Naive thymus-derived CD4-positive, alpha-beta T cell (primary cell): Measurements from ENCODE around the gene WWOX. TPM values are rescaled to one million over a fixed set of nuclear protein-coding genes. Genes with fewer than 3 reads are reported as not detected.

Experiments
- ATAC-seq: fragments of 150-1000 bp; cut with Tn5 transposase; 2 replicates; pipeline ENCODE4 v1.10.0; 2021; ENCODE audit warnings: mild to moderate bottlenecking, moderate library complexity
- CTCF ChIA-PET: fragments of 350-600 bp; sonication (Branson Sonifier 250); formaldehyde crosslinking; loops from one replicate; lab custom pipeline; 2021; ENCODE audit warnings: antibody characterized with exemption; lab: Charles Lee
- POLR2A ChIA-PET: fragments of 350-600 bp; sonication (Branson Sonifier 250); formaldehyde crosslinking; loops from one replicate; lab custom pipeline; 2021; ENCODE audit warnings: antibody characterized with exemption, inconsistent platforms; lab: Charles Lee
- DNase-seq, 9 donors: peaks; one replicate each; pipeline versions ENCODE4 v3.0.0 to v3.0.0-alpha.2; 2020 to 2022; ENCODE audit warnings: mixed read lengths in 1 of 9
- H3K27ac ChIP-seq: one replicate; pipeline ENCODE4 v1.7.0; 2013; ENCODE audit warnings: mild to moderate bottlenecking, low read depth, low read length, moderate library complexity
- H3K27me3 ChIP-seq, 2 donors: one replicate each; pipeline ENCODE4 v1.7.0; 2013; ENCODE audit warnings: low read length in 2 of 2, mild to moderate bottlenecking in 2 of 2, moderate library complexity in 2 of 2; ENCODE audit not compliant: control insufficient read depth in 2 of 2, insufficient read depth in 2 of 2
- H3K36me3 ChIP-seq, 3 experiments: 1 replicate in 2 of 3; 2 replicates in 1 of 3; pipeline ENCODE4 v1.7.0; 2013; ENCODE audit warnings: low read length in 3 of 3, mild to moderate bottlenecking in 3 of 3, moderate library complexity in 1 of 3; ENCODE audit not compliant: insufficient read depth in 3 of 3, control insufficient read depth in 2 of 3
- H3K4me1 ChIP-seq, 2 donors: one replicate each; pipeline ENCODE4 v1.7.0; 2013; ENCODE audit warnings: low read length in 2 of 2, mild to moderate bottlenecking in 2 of 2, moderate library complexity in 1 of 2; ENCODE audit not compliant: control insufficient read depth in 2 of 2, insufficient read depth in 2 of 2
- H3K4me3 ChIP-seq: 2 replicates; pipeline ENCODE4 v1.7.0; 2013; ENCODE audit warnings: mild to moderate bottlenecking, low read length
- H3K9me3 ChIP-seq, 3 experiments: 1 replicate in 2 of 3; 2 replicates in 1 of 3; pipeline ENCODE4 v1.7.0; 2013; ENCODE audit warnings: low read length in 3 of 3; ENCODE audit not compliant: control insufficient read depth in 2 of 3
- H3K27ac Mint-ChIP-seq, 9 donors: one replicate each; pipeline ENCODE4 v1.8.0; 2020 to 2022; ENCODE audit warnings: mixed read lengths in 9 of 9, mild to moderate bottlenecking in 8 of 9, moderate library complexity in 5 of 9, inconsistent platforms in 2 of 9
- H3K27me3 Mint-ChIP-seq, 5 donors: one replicate each; pipeline ENCODE4 v1.8.0; 2021 to 2022; ENCODE audit warnings: mixed read lengths in 5 of 5, mild to moderate bottlenecking in 1 of 5
- H3K36me3 Mint-ChIP-seq, 5 donors: one replicate each; pipeline ENCODE4 v1.8.0; 2020 to 2022; ENCODE audit warnings: mixed read lengths in 5 of 5, mild to moderate bottlenecking in 3 of 5, inconsistent platforms in 1 of 5
- H3K4me1 Mint-ChIP-seq, 7 donors: one replicate each; pipeline ENCODE4 v1.8.0; 2020 to 2022; ENCODE audit warnings: mixed read lengths in 7 of 7, mild to moderate bottlenecking in 3 of 7, inconsistent platforms in 1 of 7
- H3K4me3 Mint-ChIP-seq, 10 donors: one replicate each; pipeline ENCODE4 v1.8.0; 2020 to 2022; ENCODE audit warnings: mild to moderate bottlenecking in 10 of 10, mixed read lengths in 10 of 10, moderate library complexity in 6 of 10, inconsistent platforms in 2 of 10
- H3K9me3 Mint-ChIP-seq, 11 donors: one replicate each; pipeline ENCODE4 v1.8.0; 2020 to 2022; ENCODE audit warnings: mixed read lengths in 11 of 11, mild to moderate bottlenecking in 4 of 11, inconsistent platforms in 1 of 11, moderate library complexity in 1 of 11
- intact Hi-C, 2 donors: fragments of 100-400 bp; cut with micrococcal nuclease; formaldehyde crosslinking; loops; one replicate each; pipeline ENCODE4 v1.15.1; 2023
- polyA plus RNA-seq, 2 donors: library from polyadenylated mRNA; unstranded; fragments of 300-500 nt; fragmentation: Illumina TruSeq; gene quantifications; one replicate each; pipeline ENCODE4 v1.2.3, GENCODE V29; 2021
- total RNA-seq, 6 experiments: library from RNA in 5 of 6; stranded (reverse) in 5 of 6; gene quantifications; 1 replicate in 5 of 6; 2 replicates in 1 of 6; pipeline ENCODE4 v1.2.3 and lab custom pipeline; 2021 to 2026

Gene WWOX
- total and polyA plus RNA-seq, 7 experiments from 2014 or later: 13.8 to 31.1 (median 20.8) TPM

DNA sequence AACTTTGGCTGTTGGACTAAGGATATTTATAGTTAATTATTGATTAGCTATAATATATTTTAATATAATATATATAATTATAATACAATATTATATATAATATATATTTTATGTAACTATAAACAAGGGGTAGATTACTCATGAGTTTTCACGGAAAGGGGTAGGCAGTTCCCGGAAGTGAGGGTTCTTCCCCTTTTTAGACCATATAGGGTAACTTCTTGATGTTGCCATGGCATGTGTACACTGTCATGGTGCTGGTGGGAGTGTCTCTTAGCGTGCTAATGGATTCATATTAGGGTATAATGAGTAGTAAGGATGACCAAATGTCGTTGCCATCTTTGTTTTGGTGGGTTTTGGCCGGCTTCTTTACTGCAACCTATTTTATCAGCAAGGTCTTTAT is 315.6 kb downstream of the WWOX start:
- no peaks in the 10 kb centered on the region for H3K4me1 ChIP-seq
- POLR2A ChIA-PET: no interaction called here
- H3K27ac Mint-ChIP-seq: no peak overlapping the region

DNA sequence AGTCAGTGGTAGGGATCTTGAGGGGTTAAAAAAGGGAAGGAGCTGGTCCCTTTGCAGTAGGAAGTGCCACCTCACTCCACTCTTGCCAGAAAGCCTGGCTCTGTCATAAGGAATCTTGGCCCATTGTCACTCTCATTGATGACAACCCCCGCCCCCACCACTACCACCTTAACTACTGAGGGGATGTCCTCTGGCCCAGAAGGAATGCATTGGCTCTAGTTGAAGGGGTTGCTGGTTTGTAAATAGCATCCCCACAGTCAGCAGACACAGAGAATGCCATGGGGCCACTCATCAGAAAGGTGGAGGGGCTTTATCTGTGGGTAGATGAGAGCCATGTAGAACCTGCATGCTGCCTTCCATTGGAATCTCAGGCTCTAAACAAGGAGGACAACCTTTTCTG is 316.2 kb downstream of the WWOX start:
- no peaks in the 10 kb centered on the region for H3K27me3 ChIP-seq
- intact Hi-C loops: no loop called here
- peaks cover 13 to 35% (median 21%) of the 10 kb centered on the region in 11 donors for H3K9me3 Mint-ChIP-seq

More for the DNA sequence above, 315.6 kb downstream of the WWOX start:
- H3K36me3 Mint-ChIP-seq: peaks cover 0 to 26% (median 25%) of the 10 kb centered on the region in 5 donors
- ATAC-seq (no peak), DNase-seq (no peak)
- H3K27me3 Mint-ChIP-seq: no peaks in the 10 kb centered on the region
- no peak overlapping the region for H3K4me3 Mint-ChIP-seq
- H3K27ac ChIP-seq: no peak overlapping the region
- H3K9me3 Mint-ChIP-seq: peaks cover 16 to 38% (median 22%) of the 10 kb centered on the region in 11 donors
- intact Hi-C loops: no loop called here
- H3K4me3 ChIP-seq: no peak overlapping the region
- H3K4me1 Mint-ChIP-seq: no peaks in the 10 kb centered on the region
- CTCF ChIA-PET: no interaction called here
- no peaks in the 10 kb centered on the region for H3K36me3 ChIP-seq
- peaks cover 0 to 5% (median 0%) of the 10 kb centered on the region in 3 experiments for H3K9me3 ChIP-seq
- no peaks in the 10 kb centered on the region for H3K27me3 ChIP-seq

DNA sequence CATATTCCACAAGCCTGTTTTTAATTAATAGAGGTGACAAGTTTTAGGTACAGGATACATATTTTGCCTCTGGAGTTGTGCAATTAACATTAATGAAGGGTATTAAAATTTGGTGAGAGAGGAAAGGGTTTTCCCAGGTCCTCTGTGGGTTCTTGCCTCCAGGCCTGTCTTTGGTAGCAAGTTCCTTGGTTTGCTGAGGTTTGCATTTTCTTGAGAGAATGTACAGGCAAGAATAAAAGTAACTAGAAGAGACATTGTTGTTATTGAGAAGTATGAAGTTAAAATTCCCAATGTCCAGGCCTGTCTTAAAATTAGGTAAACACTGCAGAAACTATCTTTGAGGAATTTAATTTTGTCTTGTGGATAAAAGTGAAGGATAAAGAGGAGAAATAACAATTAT is 316.9 kb downstream of the WWOX start:
- no peak overlapping the region for H3K27ac ChIP-seq
- no peak for DNase-seq
- ATAC-seq: no peak
- no peaks in the 10 kb centered on the region for H3K4me1 ChIP-seq
- Mint-ChIP-seq H3K4me3 (no peak overlapping the region), H3K27me3 (no peaks in the 10 kb centered on the region), H3K9me3 (peaks cover 10 to 28% (median 18%) of the 10 kb centered on the region in 11 donors), H3K4me1 (no peaks in the 10 kb centered on the region), H3K36me3 (peaks cover 0 to 24% (median 22%) of the 10 kb centered on the region in 5 donors), H3K27ac (no peak overlapping the region)
- CTCF ChIA-PET: no interaction called here
- intact Hi-C loops: no loop called here
- peaks cover 0 to 5% (median 0%) of the 10 kb centered on the region in 3 experiments for H3K9me3 ChIP-seq
- H3K4me3 ChIP-seq: no peak overlapping the region
- H3K36me3 ChIP-seq: no peaks in the 10 kb centered on the region
- no peaks in the 10 kb centered on the region for H3K27me3 ChIP-seq
- POLR2A ChIA-PET: interaction anchor here (0.5 kb wide), 1 partner anchor 52 kb away, joined by 3 read pairs; no protein-coding TSS in a partner anchor

More for the DNA sequence above, 316.2 kb downstream of the WWOX start:
- Mint-ChIP-seq H3K27ac (no peak overlapping the region), H3K4me1 (no peaks in the 10 kb centered on the region), H3K4me3 (no peak overlapping the region), H3K36me3 (peaks cover 0 to 24% (median 22%) of the 10 kb centered on the region in 5 donors), H3K27me3 (no peaks in the 10 kb centered on the region)
- H3K9me3 ChIP-seq: peaks cover 0 to 5% (median 0%) of the 10 kb centered on the region in 3 experiments
- DNase-seq (no peak), ATAC-seq (no peak)
- H3K4me3 ChIP-seq: no peak overlapping the region
- ChIA-PET POLR2A (no interaction called here), CTCF (no interaction called here)
- no peaks in the 10 kb centered on the region for H3K4me1 ChIP-seq
- H3K36me3 ChIP-seq: no peaks in the 10 kb centered on the region
- no peak overlapping the region for H3K27ac ChIP-seq

DNA sequence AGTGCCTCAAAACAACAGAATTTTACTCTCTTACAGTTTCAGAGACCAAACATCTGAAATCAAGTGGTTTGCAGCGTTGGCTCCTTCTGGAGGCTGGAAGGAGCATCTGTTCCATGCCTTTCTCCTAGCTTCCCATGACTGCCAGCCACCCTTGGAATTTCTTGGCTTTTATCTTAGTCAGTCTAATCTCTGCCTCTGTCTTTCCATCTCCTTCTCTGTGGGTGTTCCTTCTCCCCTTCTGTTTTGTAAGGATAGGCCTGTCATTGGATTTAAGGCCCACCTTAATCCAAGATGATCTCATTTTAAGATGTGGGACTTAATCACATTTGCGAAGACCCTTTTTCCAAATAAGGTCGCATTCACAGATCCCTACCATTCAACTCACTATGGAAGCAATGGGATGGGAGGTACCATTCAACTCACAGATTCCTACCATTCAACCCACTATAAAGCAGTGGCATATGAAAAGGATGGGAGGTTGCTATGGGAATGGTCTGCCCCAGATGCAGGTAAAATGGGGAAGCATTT is 321.8 kb downstream of the WWOX start:
- ChIA-PET CTCF (no interaction called here), POLR2A (no interaction called here)
- peaks cover 0 to 19% (median 14%) of the 10 kb centered on the region in 5 donors for H3K36me3 Mint-ChIP-seq
- no peak for DNase-seq
- Histone ChIP-seq H3K27me3 (no peaks in the 10 kb centered on the region), H3K27ac (no peak overlapping the region), H3K4me1 (no peaks in the 10 kb centered on the region), H3K4me3 (no peak overlapping the region), H3K9me3 (no peaks in the 10 kb centered on the region), H3K36me3 (peaks cover 0 to 6% (median 0%) of the 10 kb centered on the region in 3 experiments)
- peaks cover 0 to 2% (median 0%) of the 10 kb centered on the region in 11 donors for H3K9me3 Mint-ChIP-seq
- H3K27me3 Mint-ChIP-seq: no peaks in the 10 kb centered on the region
- intact Hi-C loops: no loop called here
- no peak for ATAC-seq
- H3K27ac Mint-ChIP-seq: no peak overlapping the region
- no peaks in the 10 kb centered on the region for H3K4me1 Mint-ChIP-seq
- H3K4me3 Mint-ChIP-seq: no peak overlapping the region

DNA sequence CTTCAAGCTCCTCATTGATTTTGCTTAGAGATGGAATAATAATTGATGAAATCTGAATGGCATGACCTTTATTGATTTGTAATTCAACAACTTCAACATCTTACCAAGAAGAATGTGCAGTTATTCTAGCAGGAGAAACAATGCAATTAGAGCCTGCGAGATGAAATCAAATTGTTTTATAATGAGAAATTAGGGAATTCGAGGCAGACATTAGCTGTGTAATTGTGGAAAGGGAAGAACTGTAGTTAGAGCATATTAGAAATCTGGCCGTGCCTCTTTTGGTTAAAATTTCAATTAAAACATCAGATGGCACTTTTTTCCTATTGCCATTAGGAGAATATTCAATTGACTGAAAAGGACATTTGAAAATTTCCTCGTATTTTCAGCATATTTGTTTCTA is 325.8 kb downstream of the WWOX start:
- ChIA-PET CTCF (no interaction called here), POLR2A (no interaction called here)
- peaks cover 0 to 47% (median 40%) of the 10 kb centered on the region in 5 donors for H3K36me3 Mint-ChIP-seq
- peaks cover 0 to 6% (median 0%) of the 10 kb centered on the region in 3 experiments for H3K36me3 ChIP-seq
- H3K4me1 ChIP-seq: no peaks in the 10 kb centered on the region
- H3K27me3 ChIP-seq: no peaks in the 10 kb centered on the region
- peaks cover 0 to 4% (median 0%) of the 10 kb centered on the region in 11 donors for H3K9me3 Mint-ChIP-seq
- no peaks in the 10 kb centered on the region for H3K27me3 Mint-ChIP-seq
- no peak for ATAC-seq
- no peak overlapping the region for H3K4me3 ChIP-seq
- no peaks in the 10 kb centered on the region for H3K9me3 ChIP-seq
- peaks cover 0 to 3% (median 0%) of the 10 kb centered on the region in 7 donors for H3K4me1 Mint-ChIP-seq
- no peak overlapping the region for H3K27ac ChIP-seq
- no peak for DNase-seq
- intact Hi-C loops: no loop called here
- H3K4me3 Mint-ChIP-seq: no peak overlapping the region
- no peak overlapping the region for H3K27ac Mint-ChIP-seq

DNA sequence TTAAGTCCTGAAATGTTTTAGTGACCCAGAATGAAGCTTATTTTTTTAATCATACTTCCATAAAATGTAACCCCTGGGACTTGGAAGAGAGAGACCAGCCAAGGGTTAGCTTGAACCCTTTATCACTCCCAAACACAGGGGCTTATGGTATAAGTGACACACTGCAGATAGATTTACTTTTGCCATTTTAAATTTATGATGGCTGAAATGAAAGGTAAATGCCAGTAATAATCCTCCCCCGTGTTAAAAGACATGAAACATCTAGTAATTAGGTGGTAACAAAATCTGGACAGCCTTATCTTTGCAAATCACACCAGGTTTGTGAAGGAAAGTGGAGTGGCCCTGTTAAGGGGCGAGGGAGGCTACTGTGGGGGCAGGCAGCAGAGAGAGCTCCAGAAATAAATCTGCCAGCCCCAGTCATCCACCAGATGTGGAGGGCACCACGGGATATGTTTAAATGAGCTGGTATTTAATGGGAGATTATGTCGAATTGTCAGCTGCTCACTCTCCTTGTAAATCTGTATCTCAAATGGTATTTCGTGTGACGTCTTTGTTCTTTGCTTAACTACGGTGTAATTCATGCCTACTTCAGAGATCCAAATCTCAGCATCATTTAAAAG is 326.5 kb downstream of the WWOX start:
- Histone ChIP-seq H3K36me3 (peaks cover 0 to 6% (median 0%) of the 10 kb centered on the region in 3 experiments), H3K27ac (no peak overlapping the region), H3K4me3 (no peak overlapping the region), H3K9me3 (no peaks in the 10 kb centered on the region), H3K4me1 (no peaks in the 10 kb centered on the region), H3K27me3 (no peaks in the 10 kb centered on the region)
- ATAC-seq (no peak), DNase-seq (no peak)
- Mint-ChIP-seq H3K9me3 (peaks cover 0 to 4% (median 0%) of the 10 kb centered on the region in 11 donors), H3K27ac (no peak overlapping the region), H3K27me3 (no peaks in the 10 kb centered on the region), H3K4me3 (no peak overlapping the region), H3K36me3 (peaks cover 0 to 54% (median 41%) of the 10 kb centered on the region in 5 donors), H3K4me1 (peaks cover 0 to 3% (median 0%) of the 10 kb centered on the region in 7 donors)
- ChIA-PET POLR2A (no interaction called here), CTCF (no interaction called here)
- intact Hi-C loops: no loop called here
